HCT116 (cell line): ENCODE data around the gene GCN1.

Source experiments
- CEBPB ChIP-seq: IDR thresholded peaks from 2 replicates; pipeline ENCODE4 v1.6.1; 2012; ENCODE audit warnings: low read depth
- EZH2 ChIP-seq: fragments of 200-600 bp; sonication (generic); IDR thresholded peaks from 2 replicates; pipeline ENCODE4 v1.6.1; 2017; ENCODE audit warnings: antibody characterized with exemption, mixed run types
- MAX ChIP-seq: IDR thresholded peaks from 2 replicates; pipeline ENCODE4 v1.6.1; 2012
- POLR2A ChIP-seq: IDR thresholded peaks from 2 replicates; pipeline ENCODE4 v1.7.0; 2011; ENCODE audit warnings: borderline replicate concordance; ENCODE audit not compliant: insufficient read depth, insufficient read length; ENCODE audit errors: extremely low read depth
- REST ChIP-seq: IDR thresholded peaks from 2 replicates; pipeline ENCODE4 v1.6.1; 2012; ENCODE audit warnings: low read depth
- TF ChIP-seq, protein P1 (sequence below), 3 experiments: fragments of 200-600 bp in 1 of 3; sonication (generic) in 1 of 3; IDR thresholded peaks in 2 of 3; conservative IDR thresholded peaks in 1 of 3; 2 replicates each; pipeline ENCODE4 v1.5.1; 2012 to 2017; ENCODE audit warnings: low read depth in 2 of 3, low read length in 2 of 3, antibody characterized with exemption in 1 of 3, borderline replicate concordance in 1 of 3, control low read depth in 1 of 3, mild to moderate bottlenecking in 1 of 3, mixed read lengths in 1 of 3, mixed run types in 1 of 3, moderate library complexity in 1 of 3; ENCODE audit not compliant: insufficient read depth in 1 of 3

GRCh38 chr12:120239776-120240494 is 45.4 kb upstream of the GCN1 start:
- TF ChIP-seq MAX (no peak), REST (no peak), EZH2 (no peak), POLR2A (no peak), CEBPB (no peak)
- TF ChIP-seq, protein P1, sequence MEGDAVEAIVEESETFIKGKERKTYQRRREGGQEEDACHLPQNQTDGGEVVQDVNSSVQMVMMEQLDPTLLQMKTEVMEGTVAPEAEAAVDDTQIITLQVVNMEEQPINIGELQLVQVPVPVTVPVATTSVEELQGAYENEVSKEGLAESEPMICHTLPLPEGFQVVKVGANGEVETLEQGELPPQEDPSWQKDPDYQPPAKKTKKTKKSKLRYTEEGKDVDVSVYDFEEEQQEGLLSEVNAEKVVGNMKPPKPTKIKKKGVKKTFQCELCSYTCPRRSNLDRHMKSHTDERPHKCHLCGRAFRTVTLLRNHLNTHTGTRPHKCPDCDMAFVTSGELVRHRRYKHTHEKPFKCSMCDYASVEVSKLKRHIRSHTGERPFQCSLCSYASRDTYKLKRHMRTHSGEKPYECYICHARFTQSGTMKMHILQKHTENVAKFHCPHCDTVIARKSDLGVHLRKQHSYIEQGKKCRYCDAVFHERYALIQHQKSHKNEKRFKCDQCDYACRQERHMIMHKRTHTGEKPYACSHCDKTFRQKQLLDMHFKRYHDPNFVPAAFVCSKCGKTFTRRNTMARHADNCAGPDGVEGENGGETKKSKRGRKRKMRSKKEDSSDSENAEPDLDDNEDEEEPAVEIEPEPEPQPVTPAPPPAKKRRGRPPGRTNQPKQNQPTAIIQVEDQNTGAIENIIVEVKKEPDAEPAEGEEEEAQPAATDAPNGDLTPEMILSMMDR (IDR thresholded peaks at IDR 0.05 in 2 of 3, conservative IDR thresholded peaks at IDR 0.05 in 1 of 3; ENCODE audit: borderline replicate concordance in 1 of 3, insufficient read depth in 1 of 3, low read depth in 2 of 3, low read length in 2 of 3), result no peak
